Tibial nerve (tissue), 3 donors: ENCODE measurements around the gene GMPPA.

Experiments
- CTCF ChIP-seq, 5 experiments: fragments of 200-600 bp in 3 of 5; fragments of 450-650 bp in 2 of 5; sonication (generic) in 3 of 5; IDR thresholded peaks; one replicate each; pipeline ENCODE4 v1.5.1; 2016 to 2019; ENCODE audit warnings: antibody characterized with exemption in 5 of 5, mild to moderate bottlenecking in 3 of 5, moderate library complexity in 2 of 5
- POLR2A ChIP-seq, 2 donors: fragments of 450-650 bp; IDR thresholded peaks; one replicate each; pipeline ENCODE4 v1.6.1; 2017; ENCODE audit warnings: antibody characterized with exemption in 2 of 2, mild to moderate bottlenecking in 2 of 2, moderate library complexity in 2 of 2

- TF ChIP-seq POLR2A (IDR thresholded peaks at IDR 0.05) (no peak), CTCF (IDR thresholded peaks at IDR 0.05) (no peak)
Observed at GRCh38 chr2:219478916-219479315, 19.8 kb upstream of the GMPPA start.
